MM.1S (cell line): ENCODE data around the gene DOK1.

Experiments used
- DNase-seq: peaks from one replicate; pipeline ENCODE4 v3.0.0-alpha.2; 2015
- H2AFZ ChIP-seq: fragments of 300-600 bp; sonication (generic); 2 replicates; pipeline ENCODE4 v1.6.0; 2016; ENCODE audit warnings: antibody characterized with exemption, low read length
- H3F3A ChIP-seq: fragments of 300-600 bp; sonication (generic); 2 replicates; pipeline ENCODE4 v1.6.1; 2016; ENCODE audit warnings: mild to moderate bottlenecking, antibody characterized with exemption, low read length, moderate library complexity, mixed read lengths; ENCODE audit not compliant: insufficient read depth
- H3K27ac ChIP-seq: fragments of 300-600 bp; sonication (generic); 2 replicates; pipeline ENCODE4 v1.5.1; 2016; ENCODE audit warnings: mild to moderate bottlenecking, low read length
- H3K27me3 ChIP-seq: fragments of 300-600 bp; sonication (generic); replicated peaks from 2 replicates; pipeline ENCODE4 v1.6.0; 2016; ENCODE audit warnings: low read length; ENCODE audit not compliant: insufficient read depth
- H3K36me3 ChIP-seq: fragments of 300-600 bp; sonication (generic); replicated peaks from 2 replicates; pipeline ENCODE4 v1.6.1; 2016; ENCODE audit warnings: mild to moderate bottlenecking, low read length, mixed read lengths; ENCODE audit not compliant: insufficient read depth
- H3K4me1 ChIP-seq: fragments of 300-600 bp; sonication (generic); 2 replicates; pipeline ENCODE4 v1.6.1; 2016; ENCODE audit warnings: low read length, mixed read lengths
- H3K4me2 ChIP-seq: fragments of 300-600 bp; sonication (generic); 2 replicates; pipeline ENCODE4 v1.6.0; 2016; ENCODE audit warnings: low read depth, low read length
- H3K4me3 ChIP-seq: fragments of 300-600 bp; sonication (generic); 2 replicates; pipeline ENCODE4 v1.5.1; 2016; ENCODE audit warnings: low read length, mixed read lengths
- H3K79me2 ChIP-seq: fragments of 300-600 bp; sonication (generic); 2 replicates; pipeline ENCODE4 v1.6.1; 2016; ENCODE audit warnings: mixed run types, low read length, mixed read lengths
- H3K9ac ChIP-seq: fragments of 300-600 bp; sonication (generic); 2 replicates; pipeline ENCODE4 v1.6.1; 2016; ENCODE audit warnings: low read length, mixed read lengths
- H3K9me2 ChIP-seq: fragments of 300-600 bp; sonication (generic); replicated peaks from 2 replicates; pipeline ENCODE4 v1.6.1; 2016; ENCODE audit warnings: mild to moderate bottlenecking, low read length, mixed read lengths; ENCODE audit not compliant: insufficient read depth
- H3K9me3 ChIP-seq: fragments of 300-600 bp; sonication (generic); replicated peaks from 2 replicates; pipeline ENCODE4 v1.6.1; 2016; ENCODE audit warnings: mild to moderate bottlenecking, low read length, mixed read lengths; ENCODE audit not compliant: insufficient read depth
- H4K20me1 ChIP-seq: fragments of 300-600 bp; sonication (generic); 2 replicates; pipeline ENCODE4 v1.6.1; 2016; ENCODE audit warnings: mild to moderate bottlenecking, low read length, moderate library complexity, mixed read lengths; ENCODE audit not compliant: insufficient read depth
- EZH2 ChIP-seq: fragments of 300-600 bp; sonication (generic); optimal IDR thresholded peaks from 2 replicates; pipeline ENCODE3; 2017; ENCODE audit warnings: low read depth, mild to moderate bottlenecking, antibody characterized with exemption, low read length, mixed read lengths
- EZH2phosphoT487 ChIP-seq: fragments of 300-600 bp; sonication (generic); IDR thresholded peaks from 2 replicates; pipeline ENCODE4 v1.6.1; 2018; ENCODE audit warnings: antibody characterized with exemption, low read length
- TF ChIP-seq, protein P1 (sequence below): fragments of 300-600 bp; sonication (generic); IDR thresholded peaks from 2 replicates; pipeline ENCODE4 v1.5.1; 2016; ENCODE audit warnings: antibody characterized with exemption, low read length, mixed read lengths

DOK1 gene

DNA sequence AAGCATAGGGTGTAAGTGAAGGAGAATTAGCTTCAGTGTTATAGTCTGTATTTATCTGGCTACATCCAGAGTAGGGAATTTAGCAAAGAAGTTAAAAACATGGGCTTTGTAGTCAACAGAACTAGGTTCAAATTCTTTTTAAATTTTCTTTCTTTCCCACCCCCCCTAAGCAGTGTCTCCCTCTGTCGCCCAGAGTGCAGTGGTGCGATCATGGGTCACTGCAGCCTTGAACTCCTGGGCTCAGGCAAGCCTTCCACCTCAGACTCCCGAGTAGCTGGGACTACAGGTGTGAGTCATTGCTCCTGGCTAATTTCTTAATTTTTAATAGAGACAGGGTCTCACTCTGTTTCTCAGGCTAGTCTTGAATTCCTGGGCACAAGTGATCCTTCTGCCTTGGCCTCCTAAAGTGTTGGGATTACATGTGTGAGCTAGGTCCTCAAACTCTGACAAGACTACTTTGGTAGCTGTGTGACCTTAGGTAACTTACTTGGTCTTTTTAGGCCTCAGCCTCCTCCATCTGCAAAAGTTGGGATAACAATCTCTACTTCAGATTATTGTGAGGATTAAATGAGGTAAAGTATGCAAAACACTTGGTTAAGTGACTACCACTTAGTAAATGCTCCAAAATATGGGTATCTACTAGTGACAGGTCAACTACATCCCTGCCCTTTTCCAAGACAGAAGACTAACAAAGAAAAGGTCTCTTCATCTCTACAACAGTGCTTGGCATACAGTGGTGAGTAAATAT, 17.8 kb downstream of the DOK1 start:
- H3K4me2 ChIP-seq: no peak overlapping the region
- H3K9me3 ChIP-seq: no peaks in the 10 kb centered on the region
- H3K27ac ChIP-seq: no peak overlapping the region
- no peaks in the 10 kb centered on the region for H3K27me3 ChIP-seq
- peaks cover 14% of the 10 kb centered on the region for H3K4me1 ChIP-seq
- H3K9me2 ChIP-seq: no peaks in the 10 kb centered on the region
- peaks cover 10% of the 10 kb centered on the region for H3F3A ChIP-seq
- no peak for DNase-seq
- H3K9ac ChIP-seq: no peak overlapping the region
- no peak overlapping the region for H2AFZ ChIP-seq
- H3K79me2 ChIP-seq: no peaks in the 10 kb centered on the region
- no peaks in the 10 kb centered on the region for H4K20me1 ChIP-seq
- no peak overlapping the region for H3K4me3 ChIP-seq
- TF ChIP-seq, protein P1, sequence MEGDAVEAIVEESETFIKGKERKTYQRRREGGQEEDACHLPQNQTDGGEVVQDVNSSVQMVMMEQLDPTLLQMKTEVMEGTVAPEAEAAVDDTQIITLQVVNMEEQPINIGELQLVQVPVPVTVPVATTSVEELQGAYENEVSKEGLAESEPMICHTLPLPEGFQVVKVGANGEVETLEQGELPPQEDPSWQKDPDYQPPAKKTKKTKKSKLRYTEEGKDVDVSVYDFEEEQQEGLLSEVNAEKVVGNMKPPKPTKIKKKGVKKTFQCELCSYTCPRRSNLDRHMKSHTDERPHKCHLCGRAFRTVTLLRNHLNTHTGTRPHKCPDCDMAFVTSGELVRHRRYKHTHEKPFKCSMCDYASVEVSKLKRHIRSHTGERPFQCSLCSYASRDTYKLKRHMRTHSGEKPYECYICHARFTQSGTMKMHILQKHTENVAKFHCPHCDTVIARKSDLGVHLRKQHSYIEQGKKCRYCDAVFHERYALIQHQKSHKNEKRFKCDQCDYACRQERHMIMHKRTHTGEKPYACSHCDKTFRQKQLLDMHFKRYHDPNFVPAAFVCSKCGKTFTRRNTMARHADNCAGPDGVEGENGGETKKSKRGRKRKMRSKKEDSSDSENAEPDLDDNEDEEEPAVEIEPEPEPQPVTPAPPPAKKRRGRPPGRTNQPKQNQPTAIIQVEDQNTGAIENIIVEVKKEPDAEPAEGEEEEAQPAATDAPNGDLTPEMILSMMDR: no peak
- TF ChIP-seq EZH2phosphoT487 (no peak), EZH2 (no peak)
- H3K36me3 ChIP-seq: no peaks in the 10 kb centered on the region

DNA sequence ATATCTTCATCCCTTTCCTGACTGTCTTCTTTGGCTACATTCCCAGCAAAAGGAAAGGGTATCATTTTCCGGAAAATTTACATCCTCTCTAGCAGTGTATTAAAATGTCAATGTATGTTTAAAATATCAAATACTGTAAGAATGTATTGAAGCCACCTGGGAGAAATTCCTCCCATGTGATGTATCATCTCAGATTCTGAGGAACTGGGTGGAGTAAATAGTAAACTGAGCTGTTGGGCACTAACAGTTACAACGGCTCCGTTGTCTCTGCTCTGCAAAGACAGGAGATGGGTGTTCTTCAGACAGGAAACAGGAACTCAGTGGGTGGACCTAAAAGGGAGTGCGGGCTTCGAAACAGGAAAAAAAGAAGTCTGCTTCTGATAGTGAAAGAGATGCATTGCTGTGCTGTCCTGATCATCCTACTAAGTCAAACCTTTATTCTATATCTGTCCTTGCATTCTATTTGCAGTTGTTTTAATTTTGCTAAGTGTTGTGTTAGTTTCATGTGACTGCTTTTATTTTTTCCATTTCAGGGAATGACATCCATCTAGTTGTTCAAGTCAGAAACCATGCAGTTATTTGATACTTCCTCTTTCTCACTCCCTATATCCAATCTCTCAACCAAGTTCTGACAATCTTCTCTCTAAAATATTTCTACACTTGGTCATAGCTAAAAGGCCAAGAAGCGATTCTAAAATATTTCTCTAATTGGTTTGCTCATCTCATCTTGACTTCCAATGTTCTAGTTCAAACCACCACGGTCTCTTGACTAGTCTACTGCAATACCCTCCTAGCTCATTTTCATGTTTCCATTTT, 19.4 kb downstream of the DOK1 start:
- no peak for TF ChIP-seq EZH2
- no peak for TF ChIP-seq EZH2phosphoT487
- TF ChIP-seq, protein P1: no peak
- DNase-seq: peak; percentile 78
- H2AFZ ChIP-seq: peak overlapping the region; percentile 77
- H3K79me2 ChIP-seq: no peaks in the 10 kb centered on the region
- no peaks in the 10 kb centered on the region for H3K27me3 ChIP-seq
- no peaks in the 10 kb centered on the region for H3K36me3 ChIP-seq
- no peaks in the 10 kb centered on the region for H4K20me1 ChIP-seq
- H3K4me1 ChIP-seq: peaks cover 9% of the 10 kb centered on the region
- peaks cover 10% of the 10 kb centered on the region for H3F3A ChIP-seq
- peak overlapping the region; percentile 46 for H3K4me2 ChIP-seq
- peak overlapping the region; percentile 34; the same call in 1 of the 2 replicates for H3K27ac ChIP-seq
- H3K9me3 ChIP-seq: no peaks in the 10 kb centered on the region
- no peaks in the 10 kb centered on the region for H3K9me2 ChIP-seq
- no peak overlapping the region for H3K9ac ChIP-seq
- H3K4me3 ChIP-seq: peak overlapping the region; percentile 31

DNA sequence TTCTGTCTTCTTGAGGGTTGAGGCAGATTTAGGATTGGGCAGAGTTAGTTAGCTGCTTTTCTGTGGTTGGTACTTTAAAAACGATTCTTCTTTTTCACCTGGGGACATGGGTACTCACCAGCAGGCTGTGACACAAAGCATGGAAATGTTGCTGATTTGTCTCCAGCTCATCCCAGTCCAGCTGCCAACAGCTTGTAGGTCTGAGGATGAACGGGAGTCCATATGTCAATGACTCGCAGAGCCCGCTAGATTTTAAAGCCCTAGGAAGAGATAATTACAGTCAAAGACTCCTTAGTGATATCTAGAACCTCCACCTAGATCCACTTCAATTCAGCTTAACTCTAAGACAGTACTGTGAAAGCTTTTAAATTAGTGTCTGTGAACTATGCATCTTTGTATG, 20.8 kb downstream of the DOK1 start:
- Histone ChIP-seq H3K79me2 (no peaks in the 10 kb centered on the region), H3K4me3 (no peak overlapping the region), H3F3A (peaks cover 10% of the 10 kb centered on the region), H3K27ac (no peak overlapping the region), H3K36me3 (no peaks in the 10 kb centered on the region), H4K20me1 (no peaks in the 10 kb centered on the region), H2AFZ (no peak overlapping the region), H3K4me1 (peaks cover 9% of the 10 kb centered on the region), H3K9me2 (no peaks in the 10 kb centered on the region), H3K4me2 (no peak overlapping the region), H3K27me3 (no peaks in the 10 kb centered on the region), H3K9ac (no peak overlapping the region), H3K9me3 (no peaks in the 10 kb centered on the region)
- TF ChIP-seq, protein P1: no peak
- TF ChIP-seq EZH2: no peak
- no peak for TF ChIP-seq EZH2phosphoT487
- DNase-seq: no peak
